ENCODE results near the gene MOB1B. TPM values are rescaled to one million over a fixed set of nuclear protein-coding genes. Genes with fewer than 3 reads are reported as not detected.

MOB1B gene
- total and polyA plus RNA-seq, 2 of the 13 experiments (the other 11 are each of a cell fraction or from before 2014, with no cell fraction given): 3.9 to 4.0 TPM

- ChIA-PET POLR2A (interaction anchor here (1.1 kb wide), 1 partner anchor 9 kb away, joined by 3 read pairs; the partner anchor contains the start of gene DCK), CTCF (ENCODE audit: low intra/inter-chr PET ratio, low total read pairs) (no interaction called here)
- FAIRE-seq (no peak), ATAC-seq (no peak), DNase-seq (ENCODE audit: low spot score) (no peak)
- in situ Hi-C loops (cut with HindIII; ENCODE audit: extremely low pct_ligation_motif_present, low pct_unique_long_range_greater_than_20kb): no loop called here
- Histone ChIP-seq H3K4me2 (ENCODE audit: low read depth, low read length) (no peak overlapping the region), H4K20me1 (ENCODE audit: insufficient read depth, low read length) (no peaks in the 10 kb centered on the region), H3K79me2 (ENCODE audit: insufficient read depth, low read length) (no peaks in the 10 kb centered on the region), H3K27me3 (ENCODE audit: control insufficient read depth in 1 of 2, insufficient read depth in 2 of 2, low read length in 2 of 2) (no peaks in the 10 kb centered on the region), H3K4me3 (replicated peaks in 1 of 3; ENCODE audit: insufficient read depth in 1 of 3, low read depth in 2 of 3, low read length in 3 of 3) (no peak overlapping the region), H3K27ac (ENCODE audit: extremely low read length, insufficient read depth, low read length) (no peak overlapping the region), H3K36me3 (replicated peaks in 1 of 2; ENCODE audit: control insufficient read depth in 1 of 2, insufficient read depth in 2 of 2, low read length in 2 of 2) (0 out of 5 replicates have a peak, but pooled peaks cover 0 to 3% of the 10 kb centered on the region in 2 experiments), H3K9me3 (ENCODE audit: low read length) (no peaks in the 10 kb centered on the region), H3K4me1 (ENCODE audit: insufficient read depth, low read length) (peaks cover 10% of the 10 kb centered on the region), H3K9ac (ENCODE audit: insufficient read depth, low read depth, low read length) (no peak overlapping the region), H2AFZ (ENCODE audit: low read length) (no peak overlapping the region)
- WGBS (ENCODE audit: low lambda C conversion rate): 96% methylated on average over 1 of the region's 1 CpG
- BruUV-seq (replicated peaks): no TSS peak
- intact Hi-C loops (cut with micrococcal nuclease; ENCODE audit: unreplicated experiment): no loop called here
- TF ChIP-seq KLF12 (CRISPR knock-in tag; IDR thresholded peaks at IDR 0.05; ENCODE audit: borderline replicate concordance) (no peak), ZNF570 (CRISPR knock-in tag; IDR thresholded peaks at IDR 0.05; ENCODE audit: borderline replicate concordance) (no peak), SYNCRIP (IDR thresholded peaks at IDR 0.05; ENCODE audit: insufficient read depth, low read depth, low read length) (no peak), ZNF83 (CRISPR knock-in tag; IDR thresholded peaks at IDR 0.05; ENCODE audit: borderline replicate concordance) (no peak), ZBTB1 (CRISPR knock-in tag; IDR thresholded peaks at IDR 0.05; ENCODE audit: borderline replicate concordance) (no peak), ZNF510 (CRISPR knock-in tag; IDR thresholded peaks at IDR 0.05; ENCODE audit: low read depth) (no peak), MED13 (CRISPR knock-in tag; IDR thresholded peaks at IDR 0.05) (no peak), ZBTB42 (CRISPR knock-in tag; IDR thresholded peaks at IDR 0.05) (no peak), ZNF746 (CRISPR knock-in tag; IDR thresholded peaks at IDR 0.05) (no peak), ZNF225 (CRISPR knock-in tag; IDR thresholded peaks at IDR 0.05) (no peak), TRAFD1 (CRISPR knock-in tag; IDR thresholded peaks at IDR 0.05; ENCODE audit: borderline replicate concordance) (no peak), IKZF5 (CRISPR knock-in tag; IDR thresholded peaks at IDR 0.05) (no peak), ZNF292 (CRISPR knock-in tag; IDR thresholded peaks at IDR 0.05; ENCODE audit: borderline replicate concordance, low read depth) (no peak), NKX3-1 (CRISPR knock-in tag; IDR thresholded peaks at IDR 0.05) (no peak), MTF1 (CRISPR knock-in tag; IDR thresholded peaks at IDR 0.05) (no peak), MLXIP (CRISPR knock-in tag; IDR thresholded peaks at IDR 0.05; ENCODE audit: borderline replicate concordance) (no peak), THAP9 (CRISPR knock-in tag; IDR thresholded peaks at IDR 0.05; ENCODE audit: borderline replicate concordance) (no peak), ZFP1 (CRISPR knock-in tag; IDR thresholded peaks at IDR 0.05) (no peak)
Measured at GRCh38 chr4:70984589-70984988, 82.4 kb downstream of the MOB1B start.
